Activated CD4-positive, alpha-beta T cell treated with anti-CD3 and anti-CD28 coated beads, Interleukin-2, Interleukin-6, amounts not matched to agents 100 ng/mL and 50 ng/mL, durations not matched to agents 16 hours and 8 hours (primary cell): ENCODE measurements around the gene CPED1.
"Not testable (repeated sequence)": the region's sequence is repeated elsewhere in the genome, so short reads cannot be mapped to it uniquely, and the experiment has no call there.

Experiments
- DNase-seq: peaks from one replicate; pipeline ENCODE4 v3.0.0-alpha.2; 2020

CPED1 gene

GRCh38 chr7:121020989-121021969, 32.8 kb downstream of the CPED1 start:
- DNase-seq, result no peak

- DNase-seq, result no peak
Observed at GRCh38 chr7:121023194-121023593, 34.7 kb downstream of the CPED1 start.

- DNase-seq, result no peak
Observed at GRCh38 chr7:121023683-121024511, 35.4 kb downstream of the CPED1 start.

- DNase-seq, result no peak
Observed at GRCh38 chr7:121024611-121025010, 36.1 kb downstream of the CPED1 start.

- no peak for DNase-seq
Observed at GRCh38 chr7:121026159-121026558, 37.6 kb downstream of the CPED1 start.

- no peak for DNase-seq
Observed at GRCh38 chr7:121026577-121027111, 38.1 kb downstream of the CPED1 start.

GRCh38 chr7:121027761-121028669, 39.5 kb downstream of the CPED1 start:
- DNase-seq, result no peak

GRCh38 chr7:121029302-121029701, 40.8 kb downstream of the CPED1 start:
- no peak for DNase-seq

GRCh38 chr7:121030308-121030707, 41.8 kb downstream of the CPED1 start:
- no peak for DNase-seq

- no peak for DNase-seq
Observed at GRCh38 chr7:121032645-121033460, 44.3 kb downstream of the CPED1 start.

GRCh38 chr7:121034929-121035328, 46.4 kb downstream of the CPED1 start:
- DNase-seq, result no peak

GRCh38 chr7:121036776-121037175, 48.3 kb downstream of the CPED1 start:
- not testable (repeated sequence) for DNase-seq

- DNase-seq, result not testable (repeated sequence)
Observed at GRCh38 chr7:121037329-121037728, 48.8 kb downstream of the CPED1 start.

GRCh38 chr7:121037957-121038716, 49.6 kb downstream of the CPED1 start:
- no peak for DNase-seq

GRCh38 chr7:121038717-121039509, 50.4 kb downstream of the CPED1 start:
- no peak for DNase-seq

- DNase-seq, result no peak
Observed at GRCh38 chr7:121039510-121039822, 51.0 kb downstream of the CPED1 start.

GRCh38 chr7:121039994-121040393, 51.5 kb downstream of the CPED1 start:
- no peak for DNase-seq

- no peak for DNase-seq
Observed at GRCh38 chr7:121041516-121042148, 53.1 kb downstream of the CPED1 start.

- DNase-seq, result no peak
Observed at GRCh38 chr7:121042195-121042594, 53.7 kb downstream of the CPED1 start.
